Vagina (tissue), 2 donors: Measurements from ENCODE around the gene MAN1A1. TPM values are rescaled to one million over a fixed set of nuclear protein-coding genes. Genes with fewer than 3 reads are reported as not detected.

Experiments used
- DNase-seq, 2 donors: peaks; one replicate each; pipeline ENCODE4 v3.0.0-alpha.2; 2017; ENCODE audit errors: extremely low spot score in 2 of 2
- H3K27ac ChIP-seq: fragments of 200-600 bp; sonication (generic); one replicate; pipeline ENCODE4 v1.5.1; 2019
- H3K27me3 ChIP-seq: fragments of 200-600 bp; sonication (generic); one replicate; pipeline ENCODE4 v1.5.1; 2019
- H3K36me3 ChIP-seq, 2 donors: fragments of 200-600 bp; sonication (generic); one replicate each; pipeline ENCODE4 v1.5.1; 2017 to 2019
- H3K4me1 ChIP-seq: fragments of 200-600 bp; sonication (generic); one replicate; pipeline ENCODE4 v1.5.1; 2019
- H3K4me3 ChIP-seq, 2 donors: fragments of 200-600 bp; sonication (generic); 1 replicate in 1 of 2; 2 replicates in 1 of 2; pipeline ENCODE4 v1.5.1; 2016 to 2019
- H3K9me3 ChIP-seq: fragments of 200-600 bp; sonication (generic); one replicate; pipeline ENCODE4 v1.5.1; 2019
- POLR2A ChIP-seq, 2 donors: fragments of 450-650 bp; IDR thresholded peaks; one replicate each; pipeline ENCODE4 v1.6.1; 2017; ENCODE audit warnings: antibody characterized with exemption in 2 of 2, mild to moderate bottlenecking in 2 of 2, moderate library complexity in 2 of 2
- POLR2AphosphoS5 ChIP-seq, 2 donors: sonication (generic); formaldehyde crosslinking; IDR thresholded peaks; one replicate each; pipeline ENCODE4 v1.9.0; 2017; ENCODE audit warnings: antibody characterized with exemption in 2 of 2, mild to moderate bottlenecking in 2 of 2, low read depth in 1 of 2; ENCODE audit not compliant: insufficient read depth in 1 of 2
- intact Hi-C: fragments of 100-400 bp; cut with DNase I; formaldehyde crosslinking; loops from one replicate; pipeline ENCODE4 v1.15.1; 2023
- total RNA-seq: library from RNA; depleted of rRNA; stranded (reverse); fragments of >200 nt; gene quantifications from one replicate; pipeline ENCODE4 v1.2.3, GENCODE V29; 2016
- TF ChIP-seq, protein P1 (sequence below), 3 experiments: fragments of 450-650 bp in 2 of 3; fragments of 200-600 bp in 1 of 3; sonication (generic) in 1 of 3; IDR thresholded peaks; one replicate each; pipeline ENCODE4 v1.5.1; 2017 to 2019; ENCODE audit warnings: antibody characterized with exemption in 3 of 3, mild to moderate bottlenecking in 2 of 3, moderate library complexity in 2 of 3

MAN1A1 gene
- total RNA-seq, 1 donor from 2014 or later: 71.2 TPM

GRCh38 chr6:119224095-119224701 lies 125.4 kb downstream of the MAN1A1 start:
- Histone ChIP-seq H3K4me3 (no peak overlapping the region), H3K27ac (no peak overlapping the region), H3K27me3 (no peaks in the 10 kb centered on the region), H3K36me3 (no peaks in the 10 kb centered on the region), H3K4me1 (no peaks in the 10 kb centered on the region), H3K9me3 (no peaks in the 10 kb centered on the region)
- intact Hi-C loops: no loop called here
- TF ChIP-seq, protein P1, sequence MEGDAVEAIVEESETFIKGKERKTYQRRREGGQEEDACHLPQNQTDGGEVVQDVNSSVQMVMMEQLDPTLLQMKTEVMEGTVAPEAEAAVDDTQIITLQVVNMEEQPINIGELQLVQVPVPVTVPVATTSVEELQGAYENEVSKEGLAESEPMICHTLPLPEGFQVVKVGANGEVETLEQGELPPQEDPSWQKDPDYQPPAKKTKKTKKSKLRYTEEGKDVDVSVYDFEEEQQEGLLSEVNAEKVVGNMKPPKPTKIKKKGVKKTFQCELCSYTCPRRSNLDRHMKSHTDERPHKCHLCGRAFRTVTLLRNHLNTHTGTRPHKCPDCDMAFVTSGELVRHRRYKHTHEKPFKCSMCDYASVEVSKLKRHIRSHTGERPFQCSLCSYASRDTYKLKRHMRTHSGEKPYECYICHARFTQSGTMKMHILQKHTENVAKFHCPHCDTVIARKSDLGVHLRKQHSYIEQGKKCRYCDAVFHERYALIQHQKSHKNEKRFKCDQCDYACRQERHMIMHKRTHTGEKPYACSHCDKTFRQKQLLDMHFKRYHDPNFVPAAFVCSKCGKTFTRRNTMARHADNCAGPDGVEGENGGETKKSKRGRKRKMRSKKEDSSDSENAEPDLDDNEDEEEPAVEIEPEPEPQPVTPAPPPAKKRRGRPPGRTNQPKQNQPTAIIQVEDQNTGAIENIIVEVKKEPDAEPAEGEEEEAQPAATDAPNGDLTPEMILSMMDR (IDR thresholded peaks at IDR 0.05): no peak
- TF ChIP-seq POLR2A (IDR thresholded peaks at IDR 0.05) (no peak), POLR2AphosphoS5 (IDR thresholded peaks at IDR 0.05; ENCODE audit: insufficient read depth in 1 of 2, low read depth in 1 of 2) (no peak)
- DNase-seq: no peak

DNA sequence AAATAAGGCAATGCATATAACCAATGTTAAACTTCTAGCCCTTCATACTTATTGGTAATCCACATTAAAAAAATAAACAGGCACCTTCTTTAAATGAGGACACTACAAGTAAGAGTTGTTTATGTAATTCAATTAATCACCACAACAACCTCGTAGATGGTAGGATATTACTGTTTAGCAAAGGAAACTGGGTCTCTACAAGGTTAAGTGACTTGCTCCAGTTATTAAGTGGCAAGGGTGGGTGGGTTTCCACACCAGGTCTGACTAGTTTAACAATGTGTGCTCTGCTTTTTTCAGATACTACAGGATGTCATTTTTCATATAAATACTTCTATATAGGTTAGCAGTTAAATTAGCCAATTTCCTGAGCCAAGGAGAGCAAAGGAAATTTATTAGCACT lies 129.1 kb downstream of the MAN1A1 start:
- Histone ChIP-seq H3K4me3 (no peak overlapping the region), H3K4me1 (no peaks in the 10 kb centered on the region), H3K27me3 (no peaks in the 10 kb centered on the region), H3K27ac (no peak overlapping the region), H3K36me3 (no peaks in the 10 kb centered on the region), H3K9me3 (no peaks in the 10 kb centered on the region)
- DNase-seq: no peak
- TF ChIP-seq, protein P1 (IDR thresholded peaks at IDR 0.05): no peak
- TF ChIP-seq POLR2AphosphoS5 (IDR thresholded peaks at IDR 0.05; ENCODE audit: insufficient read depth in 1 of 2, low read depth in 1 of 2) (no peak), POLR2A (IDR thresholded peaks at IDR 0.05) (no peak)
- intact Hi-C loops: no loop called here

- TF ChIP-seq POLR2A (IDR thresholded peaks at IDR 0.05) (no peak), POLR2AphosphoS5 (IDR thresholded peaks at IDR 0.05; ENCODE audit: insufficient read depth in 1 of 2, low read depth in 1 of 2) (no peak)
- TF ChIP-seq, protein P1 (IDR thresholded peaks at IDR 0.05): no peak
- no peaks in the 10 kb centered on the region for H3K27me3 ChIP-seq
- H3K9me3 ChIP-seq: no peaks in the 10 kb centered on the region
- intact Hi-C loops: no loop called here
- no peak overlapping the region for H3K4me3 ChIP-seq
- no peaks in the 10 kb centered on the region for H3K4me1 ChIP-seq
- no peaks in the 10 kb centered on the region for H3K36me3 ChIP-seq
- H3K27ac ChIP-seq: no peak overlapping the region
- DNase-seq: no peak
These were observed 131.0 kb downstream of the MAN1A1 start for GRCh38 chr6:119218548-119218947.

DNA sequence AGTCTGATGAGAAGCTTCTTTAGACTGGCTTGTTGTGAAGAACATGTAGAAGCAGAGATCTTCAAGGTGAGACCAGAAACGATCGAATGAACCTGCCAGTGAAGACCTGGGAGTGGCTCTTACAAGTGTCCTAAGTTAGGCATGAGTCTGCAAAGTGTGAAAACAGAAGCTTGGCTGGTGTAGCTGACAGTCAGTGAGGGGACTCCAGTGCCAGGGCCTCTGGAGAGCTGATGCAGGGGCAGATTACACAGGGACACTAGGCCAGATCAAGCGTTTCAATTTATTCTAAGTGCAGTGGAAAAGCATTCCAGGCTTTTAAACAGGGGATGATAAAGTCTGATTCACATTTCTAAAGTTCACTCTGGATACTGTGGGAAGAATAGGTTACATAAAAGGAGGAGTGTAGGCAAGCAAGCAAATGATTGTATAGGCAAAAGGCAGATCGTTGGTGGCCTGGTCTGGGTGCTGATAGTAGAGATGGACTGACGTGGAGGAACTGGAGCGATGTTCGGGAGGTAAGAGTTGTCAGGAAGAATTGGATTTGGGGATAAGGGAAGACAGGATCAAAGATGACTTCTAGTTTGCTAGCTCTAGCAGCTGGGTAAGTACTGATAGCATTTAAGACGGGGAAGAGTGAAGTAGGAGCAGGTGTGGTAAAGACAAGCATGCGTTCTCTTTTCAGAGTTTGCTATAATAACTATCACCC lies 133.5 kb downstream of the MAN1A1 start:
- no peaks in the 10 kb centered on the region for H3K9me3 ChIP-seq
- no peak for DNase-seq
- H3K27ac ChIP-seq: no peak overlapping the region
- H3K36me3 ChIP-seq: no peaks in the 10 kb centered on the region
- intact Hi-C loops: no loop called here
- no peak overlapping the region for H3K4me3 ChIP-seq
- TF ChIP-seq, protein P1 (IDR thresholded peaks at IDR 0.05): no peak
- TF ChIP-seq POLR2AphosphoS5 (IDR thresholded peaks at IDR 0.05; ENCODE audit: insufficient read depth in 1 of 2, low read depth in 1 of 2) (no peak), POLR2A (IDR thresholded peaks at IDR 0.05) (no peak)
- H3K27me3 ChIP-seq: no peaks in the 10 kb centered on the region
- H3K4me1 ChIP-seq: no peaks in the 10 kb centered on the region

- no peak overlapping the region for H3K27ac ChIP-seq
- TF ChIP-seq, protein P1 (IDR thresholded peaks at IDR 0.05): no peak
- no peak for TF ChIP-seq POLR2A (IDR thresholded peaks at IDR 0.05)
- TF ChIP-seq POLR2AphosphoS5 (IDR thresholded peaks at IDR 0.05; ENCODE audit: insufficient read depth in 1 of 2, low read depth in 1 of 2): no peak
These were observed 134.3 kb downstream of the MAN1A1 start for GRCh38 chr6:119215309-119215708.

More at GRCh38 chr6:119215309-119215708, 134.3 kb downstream of the MAN1A1 start:
- Histone ChIP-seq H3K36me3 (no peaks in the 10 kb centered on the region), H3K4me3 (no peak overlapping the region), H3K27me3 (no peaks in the 10 kb centered on the region), H3K9me3 (no peaks in the 10 kb centered on the region), H3K4me1 (no peaks in the 10 kb centered on the region)
- no peak for DNase-seq
- intact Hi-C loops: no loop called here
